H9 (cell line): ENCODE data around the gene MARS1. TPM values are rescaled to one million over a fixed set of nuclear protein-coding genes. Genes with fewer than 3 reads are reported as not detected.

Experiments used
- DNase-seq: peaks from one replicate; pipeline ENCODE4 v3.0.0-alpha.2; 2017
- H2AFZ ChIP-seq: one replicate; pipeline ENCODE4 v1.6.1; 2013; ENCODE audit warnings: mild to moderate bottlenecking, low read length, control low read depth, moderate library complexity
- H2AK5ac ChIP-seq: 2 replicates; pipeline ENCODE4 v1.6.1; 2013; ENCODE audit warnings: low read length, control low read depth, mixed read lengths; ENCODE audit not compliant: insufficient read length
- H2BK120ac ChIP-seq: one replicate; pipeline ENCODE4 v1.6.1; 2013; ENCODE audit warnings: low read depth, mild to moderate bottlenecking, low read length, control low read depth, inconsistent platforms; ENCODE audit not compliant: poor library complexity, severe bottlenecking
- H2BK12ac ChIP-seq: 2 replicates; pipeline ENCODE4 v1.6.1; 2013; ENCODE audit warnings: low read length, control low read depth, mixed read lengths, low read depth; ENCODE audit not compliant: insufficient read length
- H2BK15ac ChIP-seq: 2 replicates; pipeline ENCODE4 v1.6.1; 2013; ENCODE audit warnings: low read depth, low read length, control low read depth
- H2BK20ac ChIP-seq: one replicate; pipeline ENCODE4 v1.6.1; 2013; ENCODE audit warnings: low read depth, mild to moderate bottlenecking, low read length, control low read depth, inconsistent platforms; ENCODE audit not compliant: poor library complexity, severe bottlenecking
- H2BK5ac ChIP-seq: 2 replicates; pipeline ENCODE4 v1.6.1; 2013; ENCODE audit warnings: low read length, control low read depth, mixed read lengths; ENCODE audit not compliant: insufficient read length
- H3K14ac ChIP-seq: 2 replicates; pipeline ENCODE4 v1.6.1; 2013; ENCODE audit warnings: low read length, control low read depth; ENCODE audit not compliant: insufficient read depth
- H3K18ac ChIP-seq: 2 replicates; pipeline ENCODE4 v1.6.1; 2013; ENCODE audit warnings: low read depth, mild to moderate bottlenecking, mixed read lengths, low read length, control low read depth; ENCODE audit not compliant: insufficient read length
- H3K23ac ChIP-seq: 2 replicates; pipeline ENCODE4 v1.6.1; 2013; ENCODE audit warnings: low read length, control low read depth, mixed read lengths, low read depth; ENCODE audit not compliant: insufficient read length
- H3K23me2 ChIP-seq: 2 replicates; pipeline ENCODE4 v1.6.1; 2013; ENCODE audit warnings: low read depth, mild to moderate bottlenecking, mixed read lengths, low read length, control low read depth; ENCODE audit not compliant: insufficient read length, poor library complexity, severe bottlenecking
- H3K27ac ChIP-seq: 2 replicates; pipeline ENCODE4 v1.5.1; 2013; ENCODE audit warnings: low read length, control low read depth, mixed read lengths, low read depth; ENCODE audit not compliant: insufficient read length
- H3K27me3 ChIP-seq: 2 replicates; pipeline ENCODE4 v1.6.1; 2013; ENCODE audit warnings: low read length, control low read depth, inconsistent platforms; ENCODE audit not compliant: insufficient read depth
- H3K4ac ChIP-seq: 2 replicates; pipeline ENCODE4 v1.6.1; 2013; ENCODE audit warnings: low read depth, mild to moderate bottlenecking, control low read depth, inconsistent platforms, low read length, moderate library complexity
- H3K4me1 ChIP-seq: 2 replicates; pipeline ENCODE4 v1.6.1; 2013; ENCODE audit warnings: low read length, control low read depth, inconsistent platforms; ENCODE audit not compliant: insufficient read depth
- H3K4me2 ChIP-seq: 2 replicates; pipeline ENCODE4 v1.6.1; 2013; ENCODE audit warnings: low read length, control low read depth, mixed read lengths; ENCODE audit not compliant: insufficient read length, insufficient read depth
- H3K56ac ChIP-seq: 2 replicates; pipeline ENCODE4 v1.6.1; 2013; ENCODE audit warnings: low read depth, mild to moderate bottlenecking, mixed read lengths, low read length, control low read depth; ENCODE audit not compliant: insufficient read length
- H3K79me1 ChIP-seq: 2 replicates; pipeline ENCODE4 v1.6.1; 2013; ENCODE audit warnings: low read depth, mild to moderate bottlenecking, moderate library complexity, low read length, control low read depth, inconsistent platforms; ENCODE audit not compliant: insufficient read depth, poor library complexity, severe bottlenecking
- H3K79me2 ChIP-seq: 2 replicates; pipeline ENCODE4 v1.6.1; 2013; ENCODE audit warnings: low read length, control low read depth, inconsistent platforms; ENCODE audit not compliant: insufficient read depth
- H3K9ac ChIP-seq: 2 replicates; pipeline ENCODE4 v1.6.1; 2013; ENCODE audit warnings: low read length, control low read depth, mixed read lengths; ENCODE audit not compliant: insufficient read length; ENCODE audit errors: extremely low read depth
- H3K9me3 ChIP-seq: one replicate; pipeline ENCODE4 v1.6.1; 2013; ENCODE audit warnings: low read depth, low read length, inconsistent platforms; ENCODE audit not compliant: control insufficient read depth
- H3T11ph ChIP-seq: one replicate; pipeline ENCODE4 v1.6.1; 2013; ENCODE audit warnings: mild to moderate bottlenecking, low read length, control low read depth, inconsistent platforms
- H4K20me1 ChIP-seq: one replicate; pipeline ENCODE4 v1.6.1; 2013; ENCODE audit not compliant: control insufficient read depth, insufficient read length, insufficient read depth
- H4K5ac ChIP-seq: 2 replicates; pipeline ENCODE4 v1.6.1; 2013; ENCODE audit warnings: low read depth, mild to moderate bottlenecking, mixed read lengths, low read length, control low read depth; ENCODE audit not compliant: insufficient read length
- H4K8ac ChIP-seq: replicated peaks from 2 replicates; pipeline ENCODE4 v1.6.1; 2013; ENCODE audit warnings: low read length, control low read depth, mixed read lengths, low read depth; ENCODE audit not compliant: insufficient read length
- H4K91ac ChIP-seq: 2 replicates; pipeline ENCODE4 v1.6.1; 2013; ENCODE audit warnings: low read depth, mild to moderate bottlenecking, moderate library complexity, mixed read lengths, low read length, control low read depth; ENCODE audit not compliant: insufficient read length
- H3K27ac Mint-ChIP-seq, 3 experiments: 2 replicates in 2 of 3; 3 replicates in 1 of 3; pipeline ENCODE4 v1.8.0; 2020 to 2021; ENCODE audit warnings: mixed read lengths in 3 of 3, mild to moderate bottlenecking in 1 of 3, moderate library complexity in 1 of 3
- H3K27me3 Mint-ChIP-seq: 2 replicates; pipeline ENCODE4 v1.8.0; 2021; ENCODE audit warnings: low read depth, mild to moderate bottlenecking, moderate library complexity, mixed read lengths
- H3K36me3 Mint-ChIP-seq, 3 experiments: 2 replicates in 2 of 3; 3 replicates in 1 of 3; pipeline ENCODE4 v1.8.0; 2020 to 2021; ENCODE audit warnings: low read depth in 3 of 3, mixed read lengths in 3 of 3; ENCODE audit not compliant: insufficient read depth in 1 of 3
- H3K4me1 Mint-ChIP-seq, 2 experiments: 2 replicates each; pipeline ENCODE4 v1.8.0; 2020; ENCODE audit warnings: mixed read lengths in 2 of 2
- H3K4me3 Mint-ChIP-seq, 2 experiments: 2 replicates in 1 of 2; 3 replicates in 1 of 2; pipeline ENCODE4 v1.8.0; 2020 to 2021; ENCODE audit warnings: mild to moderate bottlenecking in 2 of 2, mixed read lengths in 2 of 2, moderate library complexity in 1 of 2
- H3K9me3 Mint-ChIP-seq, 2 experiments: 2 replicates in 1 of 2; 3 replicates in 1 of 2; pipeline ENCODE4 v1.8.0; 2020; ENCODE audit warnings: mild to moderate bottlenecking in 2 of 2, mixed read lengths in 2 of 2, moderate library complexity in 1 of 2
- WGBS: extraction: QIAGEN DNeasy Blood & Tissue Kit; methylation state at CpG from one replicate; pipeline ENCODE4 v1.1.7; 2013; ENCODE audit warnings: missing lambda C conversion rate, low lambda C conversion rate, mixed read lengths; ENCODE audit not compliant: insufficient read length; ENCODE audit errors: extremely low coverage; 5-methylcytosine and 5-hydroxymethylcytosine counted together
- total RNA-seq: library from RNA; stranded (reverse); gene quantifications from 2 replicates; pipeline ENCODE4 v1.2.1, GENCODE V29; 2021
- TF ChIP-seq, protein P1 (sequence below): fragments of 200-600 bp; sonication (generic); conservative IDR thresholded peaks from 3 replicates; pipeline ENCODE4 v1.8.0; 2021; ENCODE audit warnings: antibody characterized with exemption, mild to moderate bottlenecking

Gene MARS1
- total RNA-seq, 1 experiment from 2014 or later = 368 TPM

DNA sequence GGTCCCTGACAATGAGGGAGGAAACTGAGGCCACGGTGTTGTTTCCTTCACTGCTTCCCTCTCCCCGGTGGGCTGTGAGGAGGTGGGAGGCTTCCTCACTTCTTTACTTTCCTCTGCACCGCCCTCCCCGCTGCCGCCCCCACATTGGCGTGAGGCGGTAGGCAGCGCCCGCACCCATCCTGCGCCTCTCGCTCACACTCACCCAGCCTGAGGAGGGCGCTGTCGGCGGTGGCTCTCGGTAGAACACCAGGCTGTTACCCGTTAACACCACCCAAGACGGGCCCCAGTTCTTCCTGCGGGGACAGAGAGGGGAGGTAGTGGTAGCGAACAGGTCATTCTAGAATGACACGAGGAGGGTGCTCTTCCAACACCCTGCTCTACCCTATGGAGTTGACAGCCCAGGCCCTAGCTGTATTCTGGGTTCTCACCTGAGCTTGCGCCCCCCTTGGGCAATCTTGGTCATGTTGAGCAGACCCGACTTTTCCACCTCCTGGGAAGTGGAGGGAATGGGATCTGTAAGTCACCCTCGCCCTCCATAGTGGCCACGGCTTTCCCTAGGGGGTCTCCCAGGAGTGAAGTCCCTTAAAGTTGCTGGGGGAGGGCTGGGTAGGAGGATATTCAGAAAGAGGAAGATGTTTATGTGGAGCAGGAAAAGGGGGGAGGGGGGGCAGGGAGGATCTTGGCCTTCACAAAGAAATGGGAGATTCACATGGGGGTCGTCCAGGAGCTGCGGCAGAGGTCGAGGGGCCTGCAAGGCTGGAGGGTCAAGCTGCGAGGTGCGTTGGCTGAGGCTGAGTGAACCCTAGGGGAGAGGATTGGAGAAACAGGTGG lies 11.5 kb upstream of the MARS1 start:
- no peak overlapping the region for H2BK12ac ChIP-seq
- H2BK5ac ChIP-seq = no peak overlapping the region
- H4K8ac ChIP-seq = no peak overlapping the region
- peaks cover 37% of the 10 kb centered on the region for H3K27me3 ChIP-seq
- H3K4me1 ChIP-seq = no peaks in the 10 kb centered on the region; the same call in 1 of the 2 replicates
- H3K23ac ChIP-seq = no peak overlapping the region
- H3K79me2 ChIP-seq = no peaks in the 10 kb centered on the region
- H3K79me1 ChIP-seq = no peaks in the 10 kb centered on the region
- WGBS = no CpG with 5 or more reads among the region's 29 CpGs
- H3K23me2 ChIP-seq = peaks cover 15% of the 10 kb centered on the region
- no peak overlapping the region for H3K27ac ChIP-seq
- Mint-ChIP-seq H3K9me3 (no peaks in the 10 kb centered on the region), H3K4me3 (peak overlapping the region; percentile 59 to 80), H3K36me3 (no peaks in the 10 kb centered on the region; a peak in 2 of 7 replicates), H3K27ac (no peak overlapping the region), H3K4me1 (peaks cover 22% of the 10 kb centered on the region in 2 experiments), H3K27me3 (peaks cover 84% of the 10 kb centered on the region)
- H3K4me2 ChIP-seq = peak overlapping the region; percentile 62
- no peak overlapping the region for H4K5ac ChIP-seq
- no peak overlapping the region for H3K56ac ChIP-seq
- H2AK5ac ChIP-seq = no peak overlapping the region
- peaks cover 3% of the 10 kb centered on the region for H4K20me1 ChIP-seq
- DNase-seq = peak; percentile 64
- no peak overlapping the region for H3K14ac ChIP-seq
- no peak overlapping the region for H3T11ph ChIP-seq
- H2BK20ac ChIP-seq = no peak overlapping the region
- H2AFZ ChIP-seq = no peak overlapping the region
- H3K9ac ChIP-seq = no peak overlapping the region
- H2BK15ac ChIP-seq = no peak overlapping the region
- no peak overlapping the region for H2BK120ac ChIP-seq
- H3K9me3 ChIP-seq = no peaks in the 10 kb centered on the region
- H3K4ac ChIP-seq = no peak overlapping the region
- H3K18ac ChIP-seq = no peak overlapping the region
- no peak overlapping the region for H4K91ac ChIP-seq
- TF ChIP-seq, protein P1, sequence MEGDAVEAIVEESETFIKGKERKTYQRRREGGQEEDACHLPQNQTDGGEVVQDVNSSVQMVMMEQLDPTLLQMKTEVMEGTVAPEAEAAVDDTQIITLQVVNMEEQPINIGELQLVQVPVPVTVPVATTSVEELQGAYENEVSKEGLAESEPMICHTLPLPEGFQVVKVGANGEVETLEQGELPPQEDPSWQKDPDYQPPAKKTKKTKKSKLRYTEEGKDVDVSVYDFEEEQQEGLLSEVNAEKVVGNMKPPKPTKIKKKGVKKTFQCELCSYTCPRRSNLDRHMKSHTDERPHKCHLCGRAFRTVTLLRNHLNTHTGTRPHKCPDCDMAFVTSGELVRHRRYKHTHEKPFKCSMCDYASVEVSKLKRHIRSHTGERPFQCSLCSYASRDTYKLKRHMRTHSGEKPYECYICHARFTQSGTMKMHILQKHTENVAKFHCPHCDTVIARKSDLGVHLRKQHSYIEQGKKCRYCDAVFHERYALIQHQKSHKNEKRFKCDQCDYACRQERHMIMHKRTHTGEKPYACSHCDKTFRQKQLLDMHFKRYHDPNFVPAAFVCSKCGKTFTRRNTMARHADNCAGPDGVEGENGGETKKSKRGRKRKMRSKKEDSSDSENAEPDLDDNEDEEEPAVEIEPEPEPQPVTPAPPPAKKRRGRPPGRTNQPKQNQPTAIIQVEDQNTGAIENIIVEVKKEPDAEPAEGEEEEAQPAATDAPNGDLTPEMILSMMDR = peak; percentile 75
